Astrocyte (in vitro differentiated cells and primary cell): ENCODE measurements around the gene TMC8. TPM values are rescaled to one million over a fixed set of nuclear protein-coding genes. Genes with fewer than 3 reads are reported as not detected.

Source experiments
- DNase-seq: peaks from one replicate; pipeline ENCODE4 v3.0.0-alpha.2; 2010; ENCODE audit warnings: low read depth
- FAIRE-seq: peaks from 2 replicates; lab custom pipeline; 2011; peaks lifted over from hg19 to GRCh38; lab: Jason Lieb, UNC
- H2AFZ ChIP-seq: 2 replicates; pipeline ENCODE4 v1.6.0; 2012; ENCODE audit warnings: low read depth, low read length, inconsistent platforms
- H3K27ac ChIP-seq: 2 replicates; pipeline ENCODE4 v1.5.1; 2011; ENCODE audit warnings: low read depth, low read length, inconsistent platforms
- H3K27me3 ChIP-seq: 2 replicates; pipeline ENCODE4 v1.6.0; 2011; ENCODE audit warnings: low read length, inconsistent platforms; ENCODE audit not compliant: insufficient read depth
- H3K36me3 ChIP-seq: 2 replicates; pipeline ENCODE4 v1.5.1; 2011; ENCODE audit warnings: low read length, inconsistent platforms; ENCODE audit not compliant: insufficient read depth
- H3K4me1 ChIP-seq: 2 replicates; pipeline ENCODE4 v1.5.1; 2011; ENCODE audit warnings: low read length, inconsistent platforms; ENCODE audit not compliant: insufficient read depth
- H3K4me2 ChIP-seq: 2 replicates; pipeline ENCODE4 v1.6.0; 2012; ENCODE audit warnings: low read length, inconsistent platforms
- H3K4me3 ChIP-seq: 2 replicates; pipeline ENCODE4 v1.5.1; 2011; ENCODE audit warnings: low read depth, mild to moderate bottlenecking, low read length, inconsistent platforms; ENCODE audit not compliant: insufficient read depth
- H3K79me2 ChIP-seq: 2 replicates; pipeline ENCODE4 v1.6.0; 2012; ENCODE audit warnings: mild to moderate bottlenecking, low read length, inconsistent platforms; ENCODE audit not compliant: insufficient read depth
- H3K9ac ChIP-seq: 2 replicates; pipeline ENCODE4 v1.6.0; 2012; ENCODE audit warnings: mild to moderate bottlenecking, low read length, inconsistent platforms
- H3K9me3 ChIP-seq: 2 replicates; pipeline ENCODE4 v1.5.1; 2012; ENCODE audit warnings: low read depth, mild to moderate bottlenecking, low read length, inconsistent platforms; ENCODE audit not compliant: insufficient read depth
- H4K20me1 ChIP-seq: 2 replicates; pipeline ENCODE4 v1.6.0; 2012; ENCODE audit warnings: low read length, inconsistent platforms; ENCODE audit not compliant: insufficient read depth
- H3K27ac Mint-ChIP-seq: one replicate; pipeline ENCODE4 v1.8.0; 2021; ENCODE audit warnings: mild to moderate bottlenecking, mixed read lengths; ENCODE audit not compliant: unreplicated experiment
- H3K27me3 Mint-ChIP-seq: one replicate; pipeline ENCODE4 v1.8.0; 2021; ENCODE audit warnings: low read depth, mixed read lengths; ENCODE audit not compliant: unreplicated experiment
- H3K36me3 Mint-ChIP-seq: one replicate; pipeline ENCODE4 v1.8.0; 2021; ENCODE audit warnings: low read depth, mixed read lengths; ENCODE audit not compliant: unreplicated experiment
- H3K4me1 Mint-ChIP-seq: one replicate; pipeline ENCODE4 v1.8.0; 2021; ENCODE audit warnings: low read depth, mixed read lengths; ENCODE audit not compliant: unreplicated experiment
- H3K4me3 Mint-ChIP-seq: one replicate; pipeline ENCODE4 v1.8.0; 2021; ENCODE audit warnings: mild to moderate bottlenecking, moderate library complexity, mixed read lengths; ENCODE audit not compliant: unreplicated experiment
- H3K9me3 Mint-ChIP-seq: one replicate; pipeline ENCODE4 v1.8.0; 2021; ENCODE audit warnings: mild to moderate bottlenecking, mixed read lengths; ENCODE audit not compliant: unreplicated experiment
- CTCF ChIP-seq: IDR thresholded peaks from 2 replicates; pipeline ENCODE4 v1.5.1; 2011; ENCODE audit warnings: low read depth, mild to moderate bottlenecking, inconsistent platforms, low read length, moderate library complexity; ENCODE audit not compliant: insufficient read depth
- EZH2 ChIP-seq: IDR thresholded peaks from 2 replicates; pipeline ENCODE4 v1.6.1; 2012; ENCODE audit warnings: mild to moderate bottlenecking, low read length, inconsistent platforms; ENCODE audit not compliant: insufficient read depth
- total RNA-seq: library from RNA; stranded (reverse); gene quantifications from 2 replicates; pipeline ENCODE4 v1.2.1, GENCODE V29; 2021

TMC8 gene
- total RNA-seq, 1 donor from 2014 or later, result 0.27 TPM

DNA sequence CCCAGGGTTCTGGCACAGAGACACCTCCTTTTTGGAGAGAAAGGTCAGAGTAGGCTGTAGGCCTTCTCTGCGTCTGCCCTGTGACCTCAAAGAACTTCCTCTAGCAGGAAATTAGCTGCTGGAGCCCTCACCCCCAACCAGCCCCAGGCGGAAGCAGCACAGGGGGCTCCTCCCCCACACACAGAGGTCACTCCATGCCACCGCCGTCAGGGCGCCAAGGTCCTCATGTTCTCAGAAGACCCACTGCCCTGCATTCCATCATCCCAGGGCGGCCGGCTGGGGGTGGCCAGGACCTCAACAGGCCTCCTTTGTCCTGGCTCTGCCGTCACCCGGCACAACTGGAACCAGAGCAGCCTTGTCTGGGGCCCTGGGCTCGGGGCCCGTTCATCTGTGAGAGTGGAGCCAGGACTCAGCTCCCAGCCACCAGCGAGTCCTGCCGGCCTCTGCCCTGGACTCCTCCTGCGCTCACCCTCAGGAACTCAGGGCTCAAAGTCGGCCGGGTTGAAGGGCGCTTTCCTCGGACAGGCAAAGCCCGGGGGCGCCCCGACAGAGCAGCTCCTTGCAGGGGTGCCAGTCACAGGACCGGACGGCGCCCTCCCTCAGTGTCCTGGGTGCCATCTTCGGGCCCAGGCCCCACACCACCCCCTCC is 3.2 kb upstream of the TMC8 start:
- Histone ChIP-seq H3K79me2 (no peaks in the 10 kb centered on the region), H3K4me3 (peak overlapping the region; percentile 10), H3K4me1 (peaks cover 11% of the 10 kb centered on the region), H3K27ac (no peak overlapping the region), H2AFZ (peak overlapping the region; percentile 41), H3K9ac (no peak overlapping the region), H3K9me3 (no peaks in the 10 kb centered on the region), H3K36me3 (no peaks in the 10 kb centered on the region), H4K20me1 (no peaks in the 10 kb centered on the region), H3K27me3 (peaks cover 12% of the 10 kb centered on the region), H3K4me2 (peak overlapping the region; percentile 84)
- Mint-ChIP-seq H3K4me3 (peak overlapping the region; percentile 86), H3K27me3 (peaks cover 5% of the 10 kb centered on the region), H3K4me1 (peaks cover 2% of the 10 kb centered on the region), H3K27ac (no peak overlapping the region), H3K36me3 (peaks cover 4% of the 10 kb centered on the region), H3K9me3 (no peaks in the 10 kb centered on the region)
- TF ChIP-seq EZH2 (no peak), CTCF (no peak)
- FAIRE-seq (no peak), DNase-seq (no peak)

GRCh38 chr17:78127888-78128550 is 2.6 kb upstream of the TMC8 start:
- Histone ChIP-seq H3K36me3 (no peaks in the 10 kb centered on the region), H3K4me2 (peak overlapping the region; percentile 84), H3K9ac (peak overlapping the region; percentile 31), H3K27me3 (peaks cover 12% of the 10 kb centered on the region), H3K9me3 (no peaks in the 10 kb centered on the region), H3K79me2 (no peaks in the 10 kb centered on the region), H3K4me3 (peak overlapping the region; percentile 54), H2AFZ (peak overlapping the region; percentile 56), H4K20me1 (no peaks in the 10 kb centered on the region), H3K27ac (no peak overlapping the region), H3K4me1 (peaks cover 11% of the 10 kb centered on the region)
- Mint-ChIP-seq H3K27me3 (peaks cover 5% of the 10 kb centered on the region), H3K4me3 (peak overlapping the region; percentile 86), H3K27ac (peak overlapping the region; percentile 75), H3K9me3 (no peaks in the 10 kb centered on the region), H3K36me3 (peaks cover 4% of the 10 kb centered on the region), H3K4me1 (peaks cover 2% of the 10 kb centered on the region)
- FAIRE-seq, result no peak
- no peak for TF ChIP-seq CTCF
- TF ChIP-seq EZH2, result peak; percentile 71
- no peak for DNase-seq
